ENCODE data around the gene COL4A2. TPM values are rescaled to one million over a fixed set of nuclear protein-coding genes. Genes with fewer than 3 reads are reported as not detected.
"Not testable (repeated sequence)": the region's sequence is repeated elsewhere in the genome, so short reads cannot be mapped to it uniquely, and the experiment has no call there.

Gene COL4A2
- total RNA-seq, 4 donors from 2014 or later = 97.6 to 193 (median 131) TPM

- H3K9me3 ChIP-seq = no peaks in the 10 kb centered on the region
- 90 to 97% methylated on average over 24 of the region's 24 CpGs for WGBS, 2 donors
- no peaks in the 10 kb centered on the region for H3K27me3 ChIP-seq
- no peak overlapping the region for H3K27ac ChIP-seq
- peaks cover 24 to 32% of the 10 kb centered on the region in 2 donors for H3K36me3 ChIP-seq
- H3K4me3 ChIP-seq (replicated peaks in 1 of 3) = no peak overlapping the region
- H3K4me1 ChIP-seq = no peaks in the 10 kb centered on the region
- intact Hi-C loops (cut with DNase I) = no loop called here
- TF ChIP-seq POLR2A (IDR thresholded peaks at IDR 0.05) (no peak), CTCF (IDR thresholded peaks at IDR 0.05) (no peak)
- DNase-seq = no peak
These were observed 143.2 kb downstream of the COL4A2 start for GRCh38 chr13:110450016-110450900.

GRCh38 chr13:110450941-110451730 lies 144.1 kb downstream of the COL4A2 start:
- H3K9me3 ChIP-seq = no peaks in the 10 kb centered on the region
- H3K27me3 ChIP-seq = no peaks in the 10 kb centered on the region
- TF ChIP-seq POLR2A (IDR thresholded peaks at IDR 0.05) (no peak), CTCF (IDR thresholded peaks at IDR 0.05) (no peak)
- no peak overlapping the region for H3K27ac ChIP-seq
- 90 to 92% methylated on average over 12 of the region's 12 CpGs for WGBS, 2 donors
- no peak for DNase-seq
- intact Hi-C loops (cut with DNase I) = no loop called here
- peaks cover 23 to 32% of the 10 kb centered on the region in 2 donors for H3K36me3 ChIP-seq
- H3K4me1 ChIP-seq = no peaks in the 10 kb centered on the region
- no peak overlapping the region for H3K4me3 ChIP-seq (replicated peaks in 1 of 3)

DNA sequence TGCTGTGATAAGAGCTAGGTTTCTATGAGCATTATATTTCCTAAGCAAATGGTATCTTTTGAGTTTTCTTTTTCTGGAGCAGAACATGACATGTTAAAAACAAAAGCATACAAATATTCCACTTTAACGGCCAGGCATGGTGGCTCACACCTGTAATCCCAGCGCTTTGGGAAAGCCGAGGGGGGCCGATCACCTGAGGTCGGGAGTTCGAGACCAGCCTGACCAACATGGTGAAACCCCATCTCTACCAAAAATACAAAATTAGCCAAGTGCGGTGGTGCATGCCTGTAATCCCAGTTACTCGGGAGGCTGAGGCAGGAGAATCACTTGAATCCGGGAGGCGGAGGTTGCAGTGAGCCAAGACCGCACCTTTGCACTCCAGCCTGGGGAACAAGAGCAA lies 146.0 kb downstream of the COL4A2 start:
- H3K4me1 ChIP-seq; H3K27ac ChIP-seq; H3K27me3 ChIP-seq; intact Hi-C loops (cut with DNase I); H3K9me3 ChIP-seq; DNase-seq; H3K4me3 ChIP-seq (replicated peaks in 1 of 3): not testable (repeated sequence)
- peaks cover 6 to 28% of the 10 kb centered on the region in 2 donors for H3K36me3 ChIP-seq
- WGBS, 2 donors = 97% methylated on average over 11 of the region's 11 CpGs

- Histone ChIP-seq H3K27ac (no peak overlapping the region), H3K36me3 (peaks cover 0 to 25% of the 10 kb centered on the region in 2 donors), H3K27me3 (no peaks in the 10 kb centered on the region), H3K4me1 (no peaks in the 10 kb centered on the region), H3K9me3 (no peaks in the 10 kb centered on the region), H3K4me3 (replicated peaks in 1 of 3) (no peak overlapping the region)
- WGBS, 2 donors = 86 to 88% methylated on average over 2 of the region's 2 CpGs
- TF ChIP-seq CTCF (IDR thresholded peaks at IDR 0.05) = no peak
- no peak for TF ChIP-seq POLR2A (IDR thresholded peaks at IDR 0.05)
- DNase-seq = no peak
- intact Hi-C loops (cut with DNase I) = no loop called here
These were observed 146.7 kb downstream of the COL4A2 start for GRCh38 chr13:110453797-110454196.

DNA sequence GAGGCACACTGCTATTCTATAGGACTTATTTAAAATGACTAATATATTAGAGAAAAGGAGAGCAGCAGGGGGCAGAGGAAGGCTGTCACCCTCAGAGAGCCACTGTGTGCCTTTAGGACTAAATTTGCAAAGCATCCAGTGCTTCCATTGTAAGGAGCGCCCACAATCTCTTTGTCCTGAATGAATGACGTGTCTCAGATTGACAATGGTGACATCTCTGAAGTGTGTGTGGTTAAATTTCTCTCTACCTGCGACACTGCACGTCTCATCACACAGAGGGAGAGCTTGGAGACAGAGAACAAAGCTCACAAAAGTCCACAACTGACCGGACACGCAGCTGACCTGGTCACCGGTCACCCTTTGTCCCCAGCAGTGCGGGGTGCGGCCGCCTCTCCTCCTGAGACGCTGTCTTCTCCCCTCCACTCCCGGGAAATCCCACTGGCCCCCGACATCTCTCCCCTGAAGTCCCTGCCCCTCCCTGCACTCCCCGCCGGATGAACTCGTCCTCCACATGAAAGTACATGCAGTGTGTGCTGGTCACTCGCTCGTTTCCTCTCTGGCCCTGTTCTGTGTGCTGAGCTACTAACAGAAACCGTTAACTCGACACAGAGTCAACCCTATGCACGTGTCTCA lies 147.3 kb downstream of the COL4A2 start:
- intact Hi-C loops (cut with DNase I) = no loop called here
- no peak for DNase-seq
- H3K4me3 ChIP-seq (replicated peaks in 1 of 3) = no peak overlapping the region
- peaks cover 0 to 29% of the 10 kb centered on the region in 2 donors for H3K36me3 ChIP-seq
- H3K27ac ChIP-seq = no peak overlapping the region
- H3K9me3 ChIP-seq = no peaks in the 10 kb centered on the region
- WGBS, 2 donors = 86 to 90% methylated on average over 21 of the region's 21 CpGs
- no peaks in the 10 kb centered on the region for H3K4me1 ChIP-seq
- TF ChIP-seq CTCF (IDR thresholded peaks at IDR 0.05) = no peak
- no peak for TF ChIP-seq POLR2A (IDR thresholded peaks at IDR 0.05)
- H3K27me3 ChIP-seq = no peaks in the 10 kb centered on the region
